IPS DF 6.9 (cell line): ENCODE results near the gene SRSF9.
"Not testable (repeated sequence)": the region's sequence is repeated elsewhere in the genome, so short reads cannot be mapped to it uniquely, and the experiment has no call there.

ENCODE experiments used
- DNase-seq: peaks from one replicate; pipeline ENCODE4 v3.0.0-alpha.2; 2013; ENCODE audit warnings: low read depth, low spot score
- H3K27ac ChIP-seq: one replicate; pipeline ENCODE4 v1.5.1; 2013; ENCODE audit warnings: low read length, control low read depth
- H3K27me3 ChIP-seq: 2 replicates; pipeline ENCODE4 v1.6.1; 2013; ENCODE audit warnings: mild to moderate bottlenecking, low read length; ENCODE audit not compliant: control insufficient read depth, insufficient read depth
- H3K36me3 ChIP-seq: 2 replicates; pipeline ENCODE4 v1.6.1; 2013; ENCODE audit warnings: low read length; ENCODE audit not compliant: control insufficient read depth, insufficient read depth
- H3K4me1 ChIP-seq: 2 replicates; pipeline ENCODE4 v1.6.1; 2013; ENCODE audit warnings: low read length; ENCODE audit not compliant: control insufficient read depth, insufficient read depth
- H3K4me3 ChIP-seq: 2 replicates; pipeline ENCODE4 v1.5.1; 2013; ENCODE audit warnings: mild to moderate bottlenecking, low read length
- H3K9me3 ChIP-seq: 2 replicates; pipeline ENCODE4 v1.6.1; 2013; ENCODE audit warnings: low read length, inconsistent platforms; ENCODE audit not compliant: control insufficient read depth, insufficient read depth
- WGBS: extraction: QIAGEN DNeasy Blood & Tissue Kit; methylation state at CpG from one replicate; pipeline ENCODE4 v1.1.7; 2013; ENCODE audit warnings: mixed read lengths, missing lambda C conversion rate; ENCODE audit not compliant: insufficient read length, insufficient coverage; 5-methylcytosine and 5-hydroxymethylcytosine counted together

SRSF9 gene

GRCh38 chr12:120469450-120470149, at the start of gene SRSF9:
Gene SRSF9 (minus strand): TSS chr12:120469748. CDS start chr12:120469609, 139 bp downstream.
- peak within 1 kb of the TSS; percentile 87 for H3K4me3 ChIP-seq
- no peaks in the 10 kb centered on the region for H3K9me3 ChIP-seq
- no peaks in the 10 kb centered on the region for H3K27me3 ChIP-seq
- H3K36me3 ChIP-seq: no peaks in the 10 kb centered on the region; the same call in 1 of the 2 replicates
- peaks cover 1% of the 10 kb centered on the region; the same call in 1 of the 2 replicates for H3K4me1 ChIP-seq
- no peak within 1 kb of the TSS for H3K27ac ChIP-seq
- WGBS: no CpG with 5 or more reads among the region's 88 CpGs
- peak; percentile 94 for DNase-seq

GRCh38 chr12:120519324-120519723, 49.8 kb upstream of the SRSF9 start:
- H3K9me3 ChIP-seq, DNase-seq, H3K27me3 ChIP-seq, H3K4me1 ChIP-seq, H3K27ac ChIP-seq, H3K4me3 ChIP-seq: not testable (repeated sequence)
- WGBS: no CpG with 5 or more reads among the region's 8 CpGs
- H3K36me3 ChIP-seq: peaks cover 13% of the 10 kb centered on the region; the same call in 1 of the 2 replicates

- Histone ChIP-seq H3K9me3 (no peaks in the 10 kb centered on the region), H3K4me3 (no peak overlapping the region), H3K27ac (no peak overlapping the region), H3K27me3 (no peaks in the 10 kb centered on the region), H3K36me3 (peaks cover 13% of the 10 kb centered on the region; the same call in 1 of the 2 replicates), H3K4me1 (no peaks in the 10 kb centered on the region)
- no CpG with 5 or more reads among the region's 2 CpGs for WGBS
- no peak for DNase-seq
These were observed 45.9 kb upstream of the SRSF9 start for GRCh38 chr12:120515496-120515895.

GRCh38 chr12:120514002-120514401, 44.5 kb upstream of the SRSF9 start:
- Histone ChIP-seq H3K27ac (no peak overlapping the region), H3K27me3 (no peaks in the 10 kb centered on the region), H3K36me3 (peaks cover 16% of the 10 kb centered on the region; the same call in 1 of the 2 replicates), H3K4me3 (no peak overlapping the region), H3K9me3 (no peaks in the 10 kb centered on the region), H3K4me1 (no peaks in the 10 kb centered on the region)
- no peak for DNase-seq
- WGBS: no CpG with 5 or more reads among the region's 7 CpGs

GRCh38 chr12:120508537-120508936, 39.0 kb upstream of the SRSF9 start:
- Histone ChIP-seq H3K9me3 (no peaks in the 10 kb centered on the region), H3K36me3 (peaks cover 6% of the 10 kb centered on the region; the same call in 1 of the 2 replicates), H3K4me1 (peaks cover 2% of the 10 kb centered on the region; the same call in 1 of the 2 replicates), H3K4me3 (no peak overlapping the region), H3K27me3 (no peaks in the 10 kb centered on the region), H3K27ac (no peak overlapping the region)
- no peak for DNase-seq
- WGBS: no CpG with 5 or more reads among the region's 8 CpGs

GRCh38 chr12:120504587-120504986, 35.0 kb upstream of the SRSF9 start:
- Histone ChIP-seq H3K36me3 (peaks cover 3% of the 10 kb centered on the region; the same call in 1 of the 2 replicates), H3K9me3 (no peaks in the 10 kb centered on the region), H3K4me1 (peaks cover 2% of the 10 kb centered on the region; the same call in 1 of the 2 replicates), H3K4me3 (no peak overlapping the region), H3K27me3 (no peaks in the 10 kb centered on the region), H3K27ac (no peak overlapping the region)
- no CpG with 5 or more reads among the region's 4 CpGs for WGBS
- no peak for DNase-seq

- no peaks in the 10 kb centered on the region for H3K9me3 ChIP-seq
- H3K4me3 ChIP-seq: no peak overlapping the region
- WGBS: no CpG with 5 or more reads among the region's 1 CpG
- peaks cover 5% of the 10 kb centered on the region; the same call in 1 of the 2 replicates for H3K36me3 ChIP-seq
- peaks cover 2% of the 10 kb centered on the region; the same call in 1 of the 2 replicates for H3K4me1 ChIP-seq
- H3K27me3 ChIP-seq: no peaks in the 10 kb centered on the region
- H3K27ac ChIP-seq: no peak overlapping the region
- no peak for DNase-seq
These were observed 31.0 kb upstream of the SRSF9 start for GRCh38 chr12:120500581-120500980.

- WGBS: no CpG with 5 or more reads among the region's 3 CpGs
- DNase-seq: no peak
- H3K27ac ChIP-seq: no peak overlapping the region
These were observed 29.4 kb upstream of the SRSF9 start for GRCh38 chr12:120498870-120499515.

GRCh38 chr12:120497524-120498150, 28.1 kb upstream of the SRSF9 start:
- H3K27me3 ChIP-seq: no peaks in the 10 kb centered on the region
- WGBS: no CpG with 5 or more reads among the region's 9 CpGs
- no peaks in the 10 kb centered on the region for H3K9me3 ChIP-seq
- peaks cover 5% of the 10 kb centered on the region; the same call in 1 of the 2 replicates for H3K36me3 ChIP-seq
- DNase-seq: no peak
- peak overlapping the region; percentile 77; the same call in 1 of the 2 replicates for H3K4me3 ChIP-seq
- H3K4me1 ChIP-seq: no peaks in the 10 kb centered on the region
- no peak overlapping the region for H3K27ac ChIP-seq

More at GRCh38 chr12:120498870-120499515, 29.4 kb upstream of the SRSF9 start:
- Histone ChIP-seq H3K36me3 (peaks cover 5% of the 10 kb centered on the region; the same call in 1 of the 2 replicates), H3K27me3 (no peaks in the 10 kb centered on the region), H3K4me3 (no peak overlapping the region), H3K4me1 (no peaks in the 10 kb centered on the region), H3K9me3 (no peaks in the 10 kb centered on the region)
